ENCODE results near the gene CSAG3.
"Not testable (repeated sequence)": the region's sequence is repeated elsewhere in the genome, so short reads cannot be mapped to it uniquely, and the experiment has no call there.

Gene CSAG3

DNA sequence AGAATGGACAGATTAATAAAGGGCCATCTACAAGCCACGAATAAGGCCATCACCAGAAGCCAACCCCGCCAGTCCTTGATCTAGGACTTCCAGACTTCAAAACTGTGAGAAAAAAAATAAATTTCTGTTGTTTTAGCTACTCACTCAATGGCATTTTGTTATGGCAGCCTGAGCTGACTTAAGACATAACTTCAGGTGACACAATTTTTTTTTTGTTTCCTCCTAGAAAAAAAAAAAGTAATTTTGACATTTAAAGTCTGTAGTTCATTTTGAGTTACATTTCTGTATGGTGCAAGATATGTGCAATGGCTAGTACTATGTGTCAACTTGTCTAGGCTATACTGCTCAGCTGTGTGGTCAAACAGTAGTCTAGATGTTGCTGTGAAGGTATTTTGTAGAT is at the start of gene CSAG3:
TSS of gene CSAG3 (plus strand) at position 301 of the 400 bp plus-strand sequence.
- H3K4me1 Mint-ChIP-seq (ENCODE audit: low read depth); H3K4me3 Mint-ChIP-seq; H3K27ac Mint-ChIP-seq; intact Hi-C loops (cut with micrococcal nuclease); H3K9me3 Mint-ChIP-seq; H3K36me3 Mint-ChIP-seq (ENCODE audit: low read depth); H3K27me3 Mint-ChIP-seq: not testable (repeated sequence)

DNA sequence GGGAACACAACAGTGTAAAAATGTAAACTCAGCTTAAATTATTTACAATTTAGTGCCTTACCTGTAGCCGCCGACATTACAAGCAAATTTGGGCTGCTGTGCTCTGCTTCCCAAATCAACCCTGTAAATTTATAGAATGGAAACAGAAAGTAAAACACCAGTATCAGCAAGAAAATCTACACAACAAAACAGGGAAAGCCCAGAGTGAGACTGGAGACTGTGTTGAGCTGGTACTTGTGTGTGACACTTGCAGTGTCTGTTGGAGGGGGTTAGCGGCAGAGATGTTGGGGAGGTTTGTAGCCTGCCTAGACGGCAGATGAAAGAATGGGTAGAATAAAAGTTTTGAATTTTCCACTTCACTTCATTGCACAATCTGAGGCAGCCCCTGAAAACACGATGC is 45.8 kb upstream of the CSAG3 start:
- intact Hi-C loops (cut with micrococcal nuclease); H3K4me3 Mint-ChIP-seq; H3K36me3 Mint-ChIP-seq (ENCODE audit: low read depth): not testable (repeated sequence)

GRCh38 chrX:152713815-152714787 is 44.9 kb upstream of the CSAG3 start, which contains the start of gene MAGEA2B:
Gene MAGEA2B, plus strand, starts transcription at chrX:152714628. Its CDS starts 2,479 bp downstream, at chrX:152717107.
- H3K36me3 Mint-ChIP-seq (ENCODE audit: low read depth); H3K9me3 Mint-ChIP-seq; H3K4me1 Mint-ChIP-seq (ENCODE audit: low read depth); H3K27me3 Mint-ChIP-seq; H3K4me3 Mint-ChIP-seq; H3K27ac Mint-ChIP-seq; intact Hi-C loops (cut with micrococcal nuclease): not testable (repeated sequence)

More for the DNA sequence above, 45.8 kb upstream of the CSAG3 start:
- H3K4me1 Mint-ChIP-seq (ENCODE audit: low read depth); H3K27ac Mint-ChIP-seq; H3K9me3 Mint-ChIP-seq; H3K27me3 Mint-ChIP-seq: not testable (repeated sequence)

DNA sequence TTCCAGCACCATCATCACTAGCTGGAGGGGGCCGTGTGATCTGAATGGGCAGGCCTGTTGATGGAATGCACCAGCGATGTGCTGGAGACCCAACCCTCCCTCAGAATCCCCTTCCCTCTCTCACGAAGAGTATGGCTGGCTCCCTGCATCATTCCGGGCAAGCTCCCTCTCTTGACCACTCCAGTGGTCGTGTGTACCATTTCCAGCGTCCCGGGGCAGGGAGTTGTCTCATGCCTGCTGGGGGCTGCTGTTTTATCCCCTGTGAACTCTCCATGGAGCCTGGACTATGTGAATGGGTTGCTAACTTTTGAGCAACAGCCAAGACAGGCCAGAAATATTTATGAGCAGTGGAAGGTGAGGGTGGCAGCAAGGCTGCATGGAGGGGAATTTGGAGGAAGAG is 33.6 kb upstream of the CSAG3 start:
- Mint-ChIP-seq H3K4me3 (no peak overlapping the region), H3K27me3 (no peaks in the 10 kb centered on the region), H3K36me3 (ENCODE audit: low read depth) (no peaks in the 10 kb centered on the region), H3K4me1 (ENCODE audit: low read depth) (no peaks in the 10 kb centered on the region), H3K9me3 (no peaks in the 10 kb centered on the region), H3K27ac (no peak overlapping the region)
- intact Hi-C loops (cut with micrococcal nuclease) = no loop called here

GRCh38 chrX:152733261-152733975 is 25.6 kb upstream of the CSAG3 start, which contains the start of the genes CSAG1 and MAGEA12:
Gene CSAG1, minus strand, starts transcription at chrX:152733721. Its CDS starts 1,261 bp downstream, at chrX:152732460.
Gene MAGEA12, plus strand, starts transcription at chrX:152733757. Its CDS starts 2,405 bp downstream, at chrX:152736162.
- Mint-ChIP-seq H3K4me1 (ENCODE audit: low read depth) (no peaks in the 10 kb centered on the region), H3K9me3 (no peaks in the 10 kb centered on the region), H3K27me3 (peaks cover 2% of the 10 kb centered on the region), H3K27ac (no peak within 1 kb of the TSS), H3K4me3 (no peak within 1 kb of the TSS), H3K36me3 (ENCODE audit: low read depth) (no peaks in the 10 kb centered on the region)
- intact Hi-C loops (cut with micrococcal nuclease) = no loop called here

- H3K27ac Mint-ChIP-seq; H3K4me3 Mint-ChIP-seq; H3K4me1 Mint-ChIP-seq (ENCODE audit: low read depth); intact Hi-C loops (cut with micrococcal nuclease); H3K36me3 Mint-ChIP-seq (ENCODE audit: low read depth); H3K9me3 Mint-ChIP-seq; H3K27me3 Mint-ChIP-seq: not testable (repeated sequence)
These were observed 24.7 kb upstream of the CSAG3 start for GRCh38 chrX:152734143-152734858.

GRCh38 chrX:152735101-152735500 is 23.9 kb upstream of the CSAG3 start:
- Mint-ChIP-seq H3K4me3 (no peak overlapping the region), H3K36me3 (ENCODE audit: low read depth) (no peaks in the 10 kb centered on the region), H3K27me3 (peaks cover 2% of the 10 kb centered on the region), H3K27ac (no peak overlapping the region), H3K4me1 (ENCODE audit: low read depth) (no peaks in the 10 kb centered on the region), H3K9me3 (no peaks in the 10 kb centered on the region)
- intact Hi-C loops (cut with micrococcal nuclease) = no loop called here

- no peaks in the 10 kb centered on the region for H3K4me1 Mint-ChIP-seq (ENCODE audit: low read depth)
- no peak overlapping the region for H3K27ac Mint-ChIP-seq
- intact Hi-C loops (cut with micrococcal nuclease) = no loop called here
- no peak overlapping the region for H3K4me3 Mint-ChIP-seq
- H3K36me3 Mint-ChIP-seq (ENCODE audit: low read depth) = no peaks in the 10 kb centered on the region
- H3K9me3 Mint-ChIP-seq = no peaks in the 10 kb centered on the region
- peaks cover 2% of the 10 kb centered on the region for H3K27me3 Mint-ChIP-seq
These were observed 23.0 kb upstream of the CSAG3 start for GRCh38 chrX:152735860-152736511.

- H3K36me3 Mint-ChIP-seq (ENCODE audit: low read depth); intact Hi-C loops (cut with micrococcal nuclease); H3K27ac Mint-ChIP-seq; H3K4me3 Mint-ChIP-seq; H3K4me1 Mint-ChIP-seq (ENCODE audit: low read depth); H3K9me3 Mint-ChIP-seq; H3K27me3 Mint-ChIP-seq: not testable (repeated sequence)
These were observed 22.5 kb upstream of the CSAG3 start for GRCh38 chrX:152736528-152736927.

DNA sequence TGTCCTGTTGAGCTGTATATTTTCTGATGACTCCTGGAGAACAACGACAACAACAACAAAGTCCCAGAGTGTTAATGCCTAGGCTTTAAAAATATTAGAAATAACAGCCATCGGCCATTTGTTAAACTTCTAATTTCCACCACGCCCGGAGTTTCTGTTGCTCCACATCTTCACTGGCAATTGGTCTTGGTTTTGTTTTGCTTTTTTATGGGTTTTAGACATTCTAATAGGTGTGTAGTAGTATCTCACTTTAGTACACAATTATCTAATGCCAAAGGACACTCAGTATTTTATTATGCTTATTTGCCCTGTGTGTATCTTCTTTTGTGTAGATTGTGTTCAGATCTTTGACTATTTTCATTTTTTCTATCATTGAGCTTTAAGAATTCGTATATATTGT is 20.5 kb upstream of the CSAG3 start:
- intact Hi-C loops (cut with micrococcal nuclease) = no loop called here
- Mint-ChIP-seq H3K36me3 (ENCODE audit: low read depth) (no peaks in the 10 kb centered on the region), H3K4me1 (ENCODE audit: low read depth) (no peaks in the 10 kb centered on the region), H3K27me3 (peaks cover 2% of the 10 kb centered on the region), H3K9me3 (no peaks in the 10 kb centered on the region), H3K27ac (no peak overlapping the region), H3K4me3 (no peak overlapping the region)

GRCh38 chrX:152753686-152754650 is 5.0 kb upstream of the CSAG3 start, which contains the start of gene MAGEA2:
Gene MAGEA2, minus strand, starts transcription at chrX:152753842. Its CDS starts 2,479 bp downstream, at chrX:152751363.
- H3K9me3 Mint-ChIP-seq; intact Hi-C loops (cut with micrococcal nuclease); H3K36me3 Mint-ChIP-seq (ENCODE audit: low read depth); H3K4me3 Mint-ChIP-seq; H3K27me3 Mint-ChIP-seq; H3K27ac Mint-ChIP-seq; H3K4me1 Mint-ChIP-seq (ENCODE audit: low read depth): not testable (repeated sequence)

- H3K36me3 Mint-ChIP-seq (ENCODE audit: low read depth); H3K4me1 Mint-ChIP-seq (ENCODE audit: low read depth); H3K4me3 Mint-ChIP-seq; H3K27me3 Mint-ChIP-seq; H3K27ac Mint-ChIP-seq; intact Hi-C loops (cut with micrococcal nuclease); H3K9me3 Mint-ChIP-seq: not testable (repeated sequence)
These were observed 4.1 kb upstream of the CSAG3 start for GRCh38 chrX:152754871-152755270.
